GM23248 (cell line): Measurements from ENCODE around the gene ZHX3. TPM values are rescaled to one million over a fixed set of nuclear protein-coding genes. Genes with fewer than 3 reads are reported as not detected.

Experiments used
- DNase-seq: peaks from one replicate; pipeline ENCODE4 v3.0.0-alpha.2; 2015
- H2AFZ ChIP-seq: fragments of 200-600 bp; sonication (generic); 2 replicates; pipeline ENCODE4 v1.6.1; 2016; ENCODE audit warnings: antibody characterized with exemption
- H3F3A ChIP-seq: fragments of 200-600 bp; sonication (generic); 2 replicates; pipeline ENCODE4 v1.6.1; 2016; ENCODE audit warnings: mild to moderate bottlenecking, antibody characterized with exemption, mixed run types; ENCODE audit not compliant: insufficient read depth
- H3K27ac ChIP-seq: fragments of 200-600 bp; sonication (generic); 2 replicates; pipeline ENCODE4 v1.5.1; 2016; ENCODE audit warnings: mild to moderate bottlenecking
- H3K27me3 ChIP-seq: fragments of 200-600 bp; sonication (generic); replicated peaks from 2 replicates; pipeline ENCODE4 v1.6.1; 2016; ENCODE audit warnings: mild to moderate bottlenecking; ENCODE audit not compliant: insufficient read depth
- H3K36me3 ChIP-seq: fragments of 200-600 bp; sonication (generic); 2 replicates; pipeline ENCODE4 v1.6.1; 2016; ENCODE audit warnings: low read depth, mild to moderate bottlenecking
- H3K4me1 ChIP-seq: fragments of 200-600 bp; sonication (generic); 2 replicates; pipeline ENCODE4 v1.6.1; 2016; ENCODE audit warnings: mild to moderate bottlenecking; ENCODE audit not compliant: insufficient read depth
- H3K4me2 ChIP-seq: fragments of 200-600 bp; sonication (generic); one replicate; pipeline ENCODE4 v1.6.1; 2016; ENCODE audit warnings: mild to moderate bottlenecking; ENCODE audit not compliant: unreplicated experiment
- H3K4me3 ChIP-seq: fragments of 200-600 bp; sonication (generic); 2 replicates; pipeline ENCODE4 v1.5.1; 2016; ENCODE audit warnings: mild to moderate bottlenecking
- H3K79me2 ChIP-seq: fragments of 200-600 bp; sonication (generic); 2 replicates; pipeline ENCODE4 v1.6.1; 2016; ENCODE audit warnings: mild to moderate bottlenecking; ENCODE audit not compliant: insufficient read depth
- H3K9ac ChIP-seq: fragments of 200-600 bp; sonication (generic); 2 replicates; pipeline ENCODE4 v1.6.1; 2016; ENCODE audit warnings: mild to moderate bottlenecking
- H3K9me2 ChIP-seq: fragments of 200-600 bp; sonication (generic); 2 replicates; pipeline ENCODE4 v1.6.1; 2016; ENCODE audit warnings: mixed run types, mild to moderate bottlenecking, moderate library complexity; ENCODE audit not compliant: insufficient read depth
- H3K9me3 ChIP-seq: fragments of 200-600 bp; sonication (generic); one replicate; pipeline ENCODE4 v1.6.1; 2017; ENCODE audit warnings: low read depth
- H4K20me1 ChIP-seq: fragments of 200-600 bp; sonication (generic); 2 replicates; pipeline ENCODE4 v1.6.0; 2016; ENCODE audit not compliant: insufficient read depth
- EZH2 ChIP-seq: fragments of 200-600 bp; sonication (generic); IDR thresholded peaks from 2 replicates; pipeline ENCODE4 v1.6.1; 2018; ENCODE audit warnings: antibody characterized with exemption, mild to moderate bottlenecking; ENCODE audit not compliant: insufficient read depth, poor library complexity, severe bottlenecking
- EZH2phosphoT487 ChIP-seq: fragments of 200-600 bp; sonication (generic); IDR thresholded peaks from 2 replicates; pipeline ENCODE4 v1.6.1; 2018; ENCODE audit warnings: antibody characterized with exemption, moderate library complexity, mild to moderate bottlenecking, low read depth; ENCODE audit not compliant: insufficient read depth
- WGBS, 2 experiments: methylation state at CpG; one replicate each; pipeline ENCODE4 v1.1.6; 2015 to 2017; ENCODE audit warnings: low lambda C conversion rate in 2 of 2, low coverage in 1 of 2; ENCODE audit errors: missing lambda C conversion rate in 2 of 2; 5-methylcytosine and 5-hydroxymethylcytosine counted together
- in situ Hi-C: fragments of 300-500 bp; cut with MboI; formaldehyde crosslinking; loops from 2 replicates; pipeline ENCODE4 v1.15.0; 2020
- polyA plus RNA-seq: library from polyadenylated mRNA; unstranded; fragments of >200 nt; fragmentation: Nextera tagmentation; extraction: Ambion mirVana; gene quantifications from 2 replicates; pipeline ENCODE4 v1.2.1, GENCODE V29; 2016
- total RNA-seq: library from RNA; depleted of rRNA; stranded (reverse); fragments of >200 nt; shearing (Covaris generic); gene quantifications from 2 replicates; pipeline ENCODE4 v1.2.3, GENCODE V29; 2014

The ZHX3 gene
- total and polyA plus RNA-seq, 2 experiments from 2014 or later: 9.8 to 38.5 TPM

GRCh38 chr20:41171736-41172295, 145.7 kb downstream of the ZHX3 start:
- Histone ChIP-seq H3K4me2 (no peak overlapping the region), H3K9ac (no peak overlapping the region), H3K79me2 (0 out of 2 replicates have a peak, but pooled peaks cover 7% of the 10 kb centered on the region), H2AFZ (no peak overlapping the region), H3K27ac (no peak overlapping the region), H3K9me3 (no peaks in the 10 kb centered on the region), H3K36me3 (no peaks in the 10 kb centered on the region; the same call in 1 of the 2 replicates), H4K20me1 (no peaks in the 10 kb centered on the region), H3K27me3 (no peaks in the 10 kb centered on the region), H3K4me3 (no peak overlapping the region), H3K4me1 (peaks cover 24% of the 10 kb centered on the region; the same call in 1 of the 2 replicates), H3F3A (peaks cover 6% of the 10 kb centered on the region; the same call in 1 of the 2 replicates), H3K9me2 (no peaks in the 10 kb centered on the region)
- in situ Hi-C loops: loop anchor here (10.0 kb wide), 1 partner anchor 173 kb away; the partner anchor contains the start of gene LPIN3
- WGBS, 2 experiments: 67 to 81% methylated on average over 3 of the region's 3 CpGs
- TF ChIP-seq EZH2 (no peak), EZH2phosphoT487 (no peak)
- no peak for DNase-seq

DNA sequence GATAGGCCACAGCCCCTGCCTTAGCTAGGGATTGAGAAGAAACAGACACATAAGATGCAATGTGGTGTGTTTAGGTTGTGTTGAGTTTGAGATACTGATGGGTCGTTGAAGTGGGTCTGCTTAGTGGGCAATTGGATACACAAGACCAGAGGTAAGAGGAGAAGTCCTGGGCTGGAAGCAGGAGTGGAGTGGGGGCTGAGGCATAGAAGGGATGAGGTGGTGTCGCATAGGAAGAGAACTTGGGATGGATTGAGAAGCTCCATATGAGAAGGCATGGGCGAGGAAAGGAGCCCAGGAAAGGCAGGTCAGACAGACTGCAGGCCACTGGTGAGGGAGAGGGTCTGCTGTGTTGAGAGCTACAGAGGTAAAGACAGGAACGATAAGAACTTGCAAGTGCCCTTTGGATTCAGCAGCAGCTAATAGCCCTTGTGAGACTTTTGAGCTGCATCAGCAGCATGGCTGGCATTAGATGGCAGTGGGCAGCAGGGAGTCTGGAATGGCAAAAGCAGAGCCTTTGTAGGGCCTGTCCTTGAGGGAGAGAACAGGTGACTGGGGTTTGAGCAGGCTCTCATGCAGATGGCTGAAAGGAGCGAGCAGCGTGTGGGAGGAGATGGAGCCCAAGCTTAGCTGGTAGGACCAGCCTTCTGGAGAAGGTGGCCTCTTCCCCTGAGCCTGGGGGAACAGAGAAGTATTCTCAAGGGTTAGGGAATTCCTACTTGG, 147.0 kb downstream of the ZHX3 start:
- no peaks in the 10 kb centered on the region; the same call in 1 of the 2 replicates for H3K36me3 ChIP-seq
- in situ Hi-C loops: loop anchor here (10.0 kb wide), 1 partner anchor 174 kb away; the partner anchor contains the start of gene LPIN3
- H3K79me2 ChIP-seq: no peaks in the 10 kb centered on the region
- peaks cover 16% of the 10 kb centered on the region; the same call in 1 of the 2 replicates for H3K4me1 ChIP-seq
- H3K9me2 ChIP-seq: no peaks in the 10 kb centered on the region
- peaks cover 3% of the 10 kb centered on the region; the same call in 1 of the 2 replicates for H3F3A ChIP-seq
- H3K9ac ChIP-seq: no peak overlapping the region
- H3K4me3 ChIP-seq: no peak overlapping the region
- no peaks in the 10 kb centered on the region for H3K9me3 ChIP-seq
- 95 to 98% methylated on average over 6 of the region's 6 CpGs for WGBS, 2 experiments
- no peak for DNase-seq
- no peak overlapping the region for H3K27ac ChIP-seq
- TF ChIP-seq EZH2phosphoT487: no peak
- TF ChIP-seq EZH2: no peak
- H4K20me1 ChIP-seq: no peaks in the 10 kb centered on the region
- H3K27me3 ChIP-seq: no peaks in the 10 kb centered on the region
- no peak overlapping the region for H3K4me2 ChIP-seq
- no peak overlapping the region for H2AFZ ChIP-seq

GRCh38 chr20:41169791-41170351, 147.7 kb downstream of the ZHX3 start:
- WGBS, 2 experiments: 72 to 74% methylated on average over 14 of the region's 14 CpGs
- Histone ChIP-seq H3K36me3 (no peaks in the 10 kb centered on the region; the same call in 1 of the 2 replicates), H3K9me3 (no peaks in the 10 kb centered on the region), H3K4me3 (no peak overlapping the region), H3F3A (no peaks in the 10 kb centered on the region), H3K9ac (no peak overlapping the region), H3K9me2 (no peaks in the 10 kb centered on the region), H3K4me1 (peaks cover 10% of the 10 kb centered on the region; the same call in 1 of the 2 replicates), H3K4me2 (no peak overlapping the region), H2AFZ (no peak overlapping the region), H3K27me3 (no peaks in the 10 kb centered on the region), H3K79me2 (no peaks in the 10 kb centered on the region), H3K27ac (peak overlapping the region; percentile 35; the same call in 1 of the 2 replicates), H4K20me1 (no peaks in the 10 kb centered on the region)
- in situ Hi-C loops: loop anchor here (10.0 kb wide), 1 partner anchor 175 kb away; the partner anchor contains the start of gene LPIN3
- TF ChIP-seq EZH2phosphoT487 (no peak), EZH2 (no peak)
- DNase-seq: peak; percentile 86

DNA sequence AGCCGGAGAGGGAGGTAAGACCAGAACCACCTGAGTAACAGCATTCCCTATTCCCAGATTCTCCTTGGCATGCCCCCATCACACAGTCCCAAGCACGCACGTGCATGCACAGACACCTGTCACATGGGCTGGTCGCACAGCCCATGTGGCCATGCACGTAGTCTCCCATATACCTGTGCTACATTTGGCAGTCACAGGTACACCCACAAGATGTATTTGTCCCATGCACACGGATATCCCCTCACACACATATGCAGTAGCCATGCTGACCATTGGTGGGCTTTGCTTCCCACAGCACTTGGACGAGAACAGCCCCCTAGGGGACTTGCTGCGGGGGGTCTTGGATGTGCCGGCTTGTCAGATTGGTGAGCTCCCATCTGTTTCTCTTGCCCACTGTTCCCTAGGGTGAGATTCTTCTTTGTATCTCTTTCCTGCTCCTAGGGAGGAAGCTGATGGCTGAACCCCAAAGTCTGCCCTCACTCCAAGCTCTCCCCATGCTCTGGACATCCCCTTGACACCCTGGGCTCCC, 148.3 kb downstream of the ZHX3 start:
- Histone ChIP-seq H3F3A (no peaks in the 10 kb centered on the region), H3K36me3 (no peaks in the 10 kb centered on the region; the same call in 1 of the 2 replicates), H4K20me1 (no peaks in the 10 kb centered on the region), H3K4me3 (no peak overlapping the region), H2AFZ (no peak overlapping the region), H3K4me1 (0 out of 2 replicates have a peak, but pooled peaks cover 6% of the 10 kb centered on the region), H3K9me2 (no peaks in the 10 kb centered on the region), H3K27ac (peak overlapping the region; percentile 35; the same call in 1 of the 2 replicates), H3K79me2 (no peaks in the 10 kb centered on the region), H3K9ac (no peak overlapping the region), H3K9me3 (no peaks in the 10 kb centered on the region), H3K4me2 (no peak overlapping the region), H3K27me3 (no peaks in the 10 kb centered on the region)
- in situ Hi-C loops: no loop called here
- WGBS, 2 experiments: 87 to 92% methylated on average over 9 of the region's 9 CpGs
- TF ChIP-seq EZH2phosphoT487 (no peak), EZH2 (no peak)
- no peak for DNase-seq
